ENCODE results near the gene FSTL3.
"Not testable (repeated sequence)": the region's sequence is repeated elsewhere in the genome, so short reads cannot be mapped to it uniquely, and the experiment has no call there.

Gene FSTL3

DNA sequence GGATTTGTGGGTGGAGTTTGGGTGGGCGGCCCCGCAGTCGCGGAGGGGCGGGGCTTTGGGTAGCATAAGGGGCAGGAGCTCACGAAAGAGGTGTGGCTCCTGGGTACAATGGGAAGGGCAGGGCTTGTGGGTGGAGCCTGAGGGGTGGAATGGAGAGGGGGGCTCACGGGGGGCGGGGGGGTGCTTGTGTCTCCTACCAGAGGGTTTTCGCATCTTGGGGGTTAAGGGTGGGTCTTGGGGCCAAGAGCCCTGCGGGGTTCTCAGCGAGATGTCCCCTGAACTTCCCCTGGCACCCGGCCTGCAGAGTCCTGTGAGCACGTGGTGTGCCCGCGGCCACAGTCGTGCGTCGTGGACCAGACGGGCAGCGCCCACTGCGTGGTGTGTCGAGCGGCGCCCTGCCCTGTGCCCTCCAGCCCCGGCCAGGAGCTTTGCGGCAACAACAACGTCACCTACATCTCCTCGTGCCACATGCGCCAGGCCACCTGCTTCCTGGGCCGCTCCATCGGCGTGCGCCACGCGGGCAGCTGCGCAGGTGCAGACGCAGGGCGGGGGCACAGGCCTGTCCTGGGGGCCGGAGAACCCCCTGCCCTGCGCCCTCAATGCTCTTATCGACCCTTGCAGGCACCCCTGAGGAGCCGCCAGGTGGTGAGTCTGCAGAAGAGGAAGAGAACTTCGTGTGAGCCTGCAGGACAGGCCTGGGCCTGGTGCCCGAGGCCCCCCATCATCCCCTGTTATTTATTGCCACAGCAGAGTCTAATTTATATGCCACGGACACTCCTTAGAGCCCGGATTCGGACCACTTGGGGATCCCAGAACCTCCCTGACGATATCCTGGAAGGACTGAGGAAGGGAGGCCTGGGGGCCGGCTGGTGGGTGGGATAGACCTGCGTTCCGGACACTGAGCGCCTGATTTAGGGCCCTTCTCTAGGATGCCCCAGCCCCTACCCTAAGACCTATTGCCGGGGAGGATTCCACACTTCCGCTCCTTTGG is 5.1 kb downstream of the FSTL3 start:
- DNase-seq (ENCODE audit: low read depth in 2 of 2, low spot score in 1 of 2) = peak in 1 of 2 donors; percentile 83

DNA sequence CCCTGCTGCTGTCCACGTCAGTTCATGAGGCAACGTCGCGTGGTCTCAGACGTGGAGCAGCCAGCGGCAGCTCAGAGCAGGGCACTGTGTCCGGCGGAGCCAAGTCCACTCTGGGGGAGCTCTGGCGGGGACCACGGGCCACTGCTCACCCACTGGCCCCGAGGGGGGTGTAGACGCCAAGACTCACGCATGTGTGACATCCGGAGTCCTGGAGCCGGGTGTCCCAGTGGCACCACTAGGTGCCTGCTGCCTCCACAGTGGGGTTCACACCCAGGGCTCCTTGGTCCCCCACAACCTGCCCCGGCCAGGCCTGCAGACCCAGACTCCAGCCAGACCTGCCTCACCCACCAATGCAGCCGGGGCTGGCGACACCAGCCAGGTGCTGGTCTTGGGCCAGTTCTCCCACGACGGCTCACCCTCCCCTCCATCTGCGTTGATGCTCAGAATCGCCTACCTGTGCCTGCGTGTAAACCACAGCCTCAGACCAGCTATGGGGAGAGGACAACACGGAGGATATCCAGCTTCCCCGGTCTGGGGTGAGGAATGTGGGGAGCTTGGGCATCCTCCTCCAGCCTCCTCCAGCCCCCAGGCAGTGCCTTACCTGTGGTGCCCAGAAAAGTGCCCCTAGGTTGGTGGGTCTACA is 6.6 kb downstream of the FSTL3 start:
- no peak for DNase-seq (ENCODE audit: low read depth in 2 of 2, low spot score in 1 of 2)

DNA sequence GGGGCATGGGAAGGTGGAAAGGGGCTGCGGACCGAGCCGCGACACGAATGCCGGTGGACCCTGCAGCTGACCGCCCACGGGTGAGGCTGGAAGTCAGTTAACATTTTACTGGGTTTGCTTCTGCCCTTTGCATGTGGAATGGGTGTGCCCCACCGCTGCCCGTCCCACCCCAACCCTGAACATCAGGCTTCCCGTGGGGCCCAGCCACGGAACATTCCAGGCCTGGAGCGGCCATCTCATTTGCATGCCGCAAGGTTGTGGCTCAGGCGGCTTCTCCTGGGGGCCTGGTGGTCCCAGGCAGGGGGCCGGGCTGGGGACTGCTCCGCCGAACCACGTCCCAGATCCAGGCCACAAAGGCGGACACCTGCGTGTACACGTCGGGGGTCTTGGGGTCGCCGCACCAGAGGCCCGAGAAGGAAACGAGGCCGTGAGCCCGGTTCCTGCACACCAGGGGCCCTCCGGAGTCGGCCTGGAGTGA is 9.3 kb downstream of the FSTL3 start:
- DNase-seq (ENCODE audit: low read depth in 2 of 2, low spot score in 1 of 2) = no peak

DNA sequence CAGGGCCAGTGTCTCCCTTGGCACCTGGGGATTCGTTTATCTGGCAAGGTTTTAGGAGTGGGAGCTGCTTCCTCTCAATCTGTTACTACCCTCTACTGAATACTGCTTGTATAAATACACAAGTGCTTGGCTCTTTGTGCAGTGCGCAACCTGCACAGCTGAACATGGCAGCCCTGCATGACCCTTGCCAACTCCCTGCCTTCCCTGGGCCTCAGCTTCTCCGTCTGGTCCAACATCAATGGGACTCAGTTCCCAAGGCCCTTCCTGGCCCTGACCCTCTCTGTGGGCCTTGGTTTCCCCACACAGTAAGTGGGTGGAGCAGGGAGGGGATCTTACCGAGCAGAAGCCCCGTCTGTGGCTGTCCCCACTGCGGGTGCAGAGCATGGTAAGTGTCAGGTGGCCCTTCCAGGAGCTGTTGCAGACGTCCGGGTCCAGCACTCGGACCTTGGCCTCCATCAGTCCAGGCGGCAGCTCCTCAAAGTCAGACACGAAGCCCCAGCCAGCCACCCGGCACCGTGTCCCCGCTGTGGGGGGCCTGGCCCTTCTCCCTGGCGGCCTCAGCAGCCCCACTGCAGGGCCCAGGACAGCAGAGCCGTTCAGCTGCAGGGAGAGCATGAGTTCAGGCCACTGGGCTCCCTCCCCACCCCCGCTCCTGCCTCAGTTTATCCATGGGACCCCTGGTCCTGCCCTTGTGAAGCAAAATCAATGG is 10.6 kb downstream of the FSTL3 start:
- DNase-seq (ENCODE audit: low read depth in 2 of 2, low spot score in 1 of 2) = no peak

DNA sequence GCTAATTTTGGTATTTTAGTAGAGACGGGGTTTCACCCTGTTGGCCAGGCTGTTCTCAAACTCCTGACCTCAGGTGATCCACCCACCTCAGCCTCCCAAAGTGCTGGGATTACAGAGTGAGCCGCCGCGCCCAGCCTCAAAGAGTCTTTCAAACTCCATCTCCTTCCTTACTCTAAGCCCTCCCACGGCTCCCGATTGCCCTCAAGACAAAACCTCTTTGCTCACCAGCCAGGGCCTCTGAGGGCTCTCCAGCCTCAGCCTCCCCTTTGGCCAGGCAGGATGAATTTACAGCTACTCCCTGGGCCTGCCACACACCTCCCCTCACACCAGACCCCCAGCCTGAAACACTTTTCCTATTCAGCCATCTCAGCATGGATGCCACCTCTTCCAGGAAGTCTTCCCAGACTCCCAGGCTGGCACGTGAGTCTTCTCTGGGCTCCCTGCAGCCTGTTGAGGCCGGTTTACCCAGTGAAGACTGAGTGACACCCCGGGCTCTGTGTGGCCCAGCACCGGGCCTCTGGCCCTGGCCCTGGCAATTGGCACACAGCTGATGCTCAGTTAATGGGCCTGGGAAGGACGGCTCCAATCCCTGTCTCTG is 11.5 kb downstream of the FSTL3 start:
- DNase-seq (ENCODE audit: low read depth in 2 of 2, low spot score in 1 of 2) = no peak

DNA sequence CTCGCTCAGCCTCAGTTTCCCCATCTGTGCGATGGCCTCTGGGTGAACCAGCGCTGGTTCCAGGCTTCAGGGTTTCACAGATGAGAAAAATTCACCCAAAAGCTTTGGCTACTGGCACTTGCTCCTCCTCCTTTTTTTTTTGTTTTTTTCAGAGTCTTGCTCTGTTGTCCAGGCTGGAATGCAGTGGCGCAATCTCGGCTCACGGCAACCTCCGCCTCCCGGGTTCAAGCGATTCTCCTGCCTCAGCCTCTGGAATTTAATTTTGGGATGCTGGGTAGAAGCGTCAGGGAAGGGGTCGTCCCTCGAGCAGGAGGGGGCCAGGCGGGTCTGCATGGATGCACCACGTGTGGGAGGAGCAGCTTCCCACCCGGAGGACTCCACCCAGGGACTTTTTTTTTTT is 12.0 kb downstream of the FSTL3 start:
- DNase-seq (ENCODE audit: low read depth in 2 of 2, low spot score in 1 of 2) = no peak

DNA sequence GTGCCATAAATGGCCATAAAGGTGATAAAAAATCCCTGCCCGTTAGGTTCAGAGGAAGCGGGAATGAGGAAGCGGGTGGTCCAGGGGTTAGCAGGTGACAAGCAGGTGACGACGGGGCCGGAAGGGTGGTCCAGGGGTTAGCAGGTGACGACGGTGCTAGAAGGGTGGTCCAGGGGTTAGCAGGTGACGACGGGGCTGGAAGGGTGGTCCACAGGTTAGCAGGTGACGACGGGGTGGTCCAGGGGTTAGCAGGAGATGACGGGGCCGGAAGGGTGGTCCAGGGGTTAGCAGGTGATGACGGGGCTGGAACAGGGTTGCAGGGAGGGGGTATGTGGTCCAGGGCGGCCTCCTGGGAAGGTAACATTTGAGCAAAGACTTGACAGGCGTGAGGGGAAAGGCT is 12.8 kb downstream of the FSTL3 start:
- DNase-seq (ENCODE audit: low read depth in 2 of 2, low spot score in 1 of 2) = no peak

DNA sequence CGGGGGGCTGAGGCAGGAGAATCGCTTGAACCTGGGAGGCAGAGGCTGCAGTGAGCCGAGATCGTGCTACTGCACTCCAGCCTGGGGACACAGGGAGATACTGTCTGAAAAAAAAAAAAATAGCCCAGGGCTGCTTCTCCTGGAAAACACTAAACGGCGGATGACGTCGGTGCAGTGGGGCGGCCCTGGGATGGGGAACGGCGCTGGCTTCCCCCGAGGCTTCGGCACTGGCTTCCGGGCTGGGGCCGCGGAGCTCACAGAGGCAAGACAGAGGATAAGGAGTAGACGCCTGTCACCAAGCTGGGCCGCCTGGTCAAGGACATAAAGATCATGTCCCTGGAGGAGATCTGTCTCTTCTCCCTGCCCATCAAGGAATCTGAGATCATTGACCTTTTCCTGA is 14.0 kb downstream of the FSTL3 start:
- DNase-seq (ENCODE audit: low read depth in 2 of 2, low spot score in 1 of 2) = no peak

DNA sequence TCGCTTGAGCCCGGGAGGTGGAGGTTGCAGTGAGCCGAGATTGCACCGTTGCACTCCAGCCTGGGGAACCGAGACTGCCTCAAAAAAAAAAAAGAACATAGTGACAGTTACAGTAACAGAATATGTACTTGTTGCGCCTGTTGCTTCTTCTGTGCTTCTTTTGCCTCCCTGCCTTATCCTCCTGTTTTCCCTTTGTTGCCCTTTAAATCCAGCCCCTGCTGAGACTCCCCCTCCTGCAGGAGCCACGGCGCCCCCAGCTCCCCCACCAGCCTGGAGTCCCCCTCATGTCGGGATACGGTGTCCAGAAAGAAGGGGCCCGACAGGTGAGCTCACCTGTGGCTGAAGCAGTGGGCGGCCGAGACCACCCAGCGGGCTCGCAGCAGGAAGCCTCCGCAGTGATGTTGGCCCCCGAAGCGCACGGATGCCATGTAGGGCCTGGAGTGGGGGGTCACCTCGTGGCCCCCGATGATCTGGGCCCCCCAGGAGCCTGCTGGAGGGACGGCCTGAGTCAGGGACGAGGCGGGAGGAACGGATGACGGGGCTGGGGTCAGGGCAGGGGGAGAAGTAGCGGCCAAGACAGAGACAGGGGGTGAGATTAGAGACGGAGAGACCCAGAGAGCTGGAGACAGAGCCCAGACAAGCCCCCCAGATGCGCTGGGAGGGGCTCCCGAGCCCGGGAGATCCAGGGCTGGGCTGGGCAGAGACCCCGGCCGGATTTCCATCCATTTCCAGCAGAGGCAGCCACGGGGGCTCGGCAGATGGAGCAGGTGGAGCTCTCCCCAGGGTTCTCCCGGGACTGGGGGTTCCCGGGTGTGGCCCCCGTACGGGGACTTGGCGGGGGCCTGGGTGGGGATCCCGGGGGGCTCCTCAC is 18.5 kb downstream of the FSTL3 start:
- no peak for DNase-seq (ENCODE audit: low read depth in 2 of 2, low spot score in 1 of 2)

DNA sequence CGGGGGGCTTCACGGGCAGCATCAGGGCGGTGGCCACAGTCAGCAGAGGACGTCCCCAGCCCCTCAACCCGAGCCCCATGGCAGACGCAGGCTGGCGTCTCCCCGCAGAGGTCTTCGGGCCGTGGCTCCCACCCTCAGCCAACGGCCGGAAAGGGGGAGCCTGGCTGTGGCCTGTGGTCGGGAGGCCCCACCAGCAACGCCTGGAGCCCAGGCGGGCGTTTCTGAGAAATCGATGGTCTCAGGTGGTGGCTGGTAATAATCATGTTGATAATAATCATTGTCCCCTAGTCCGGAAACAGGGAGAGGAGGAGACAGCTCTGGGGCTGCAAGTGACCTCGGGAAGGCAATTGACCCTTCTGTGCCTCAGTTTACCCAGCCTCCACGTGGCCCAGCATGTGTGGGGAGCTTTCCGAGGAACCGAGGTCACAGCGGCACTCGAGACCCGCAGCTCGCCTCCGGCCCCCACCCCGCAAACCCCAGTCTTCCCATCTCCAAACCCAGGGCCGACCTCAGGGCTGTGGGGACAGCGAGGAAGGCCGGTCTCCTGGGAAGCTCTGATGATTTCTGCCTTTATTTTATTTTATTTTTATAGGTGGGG is 19.3 kb downstream of the FSTL3 start, which contains the start of gene PRSS57:
Gene PRSS57 (minus strand): TSS at position 101 of the 598 bp plus-strand sequence. CDS start 22 bp downstream, at position 79.
- DNase-seq (ENCODE audit: low read depth in 2 of 2, low spot score in 1 of 2) = no peak

DNA sequence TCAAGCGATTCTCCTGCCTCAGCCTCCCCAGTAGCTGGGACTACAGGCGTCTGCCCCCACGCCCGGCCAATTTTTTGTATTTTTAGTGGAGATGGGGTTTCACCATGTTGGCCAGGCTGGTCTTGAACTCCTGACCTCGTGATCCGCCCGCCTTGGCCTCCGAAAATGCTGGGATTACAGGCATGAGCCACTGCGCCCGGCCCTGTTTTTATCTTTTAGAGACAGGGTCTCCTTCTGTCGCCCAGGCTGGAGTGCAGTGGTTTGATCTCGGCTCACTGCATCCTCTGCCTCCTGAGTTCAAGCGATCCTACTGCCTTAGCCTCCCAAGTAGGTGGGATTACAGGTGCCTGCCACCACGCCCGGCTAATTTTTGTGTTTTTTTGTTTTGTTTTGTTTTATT is 22.3 kb downstream of the FSTL3 start:
- not testable (repeated sequence) for DNase-seq (ENCODE audit: low read depth in 2 of 2, low spot score in 1 of 2)

DNA sequence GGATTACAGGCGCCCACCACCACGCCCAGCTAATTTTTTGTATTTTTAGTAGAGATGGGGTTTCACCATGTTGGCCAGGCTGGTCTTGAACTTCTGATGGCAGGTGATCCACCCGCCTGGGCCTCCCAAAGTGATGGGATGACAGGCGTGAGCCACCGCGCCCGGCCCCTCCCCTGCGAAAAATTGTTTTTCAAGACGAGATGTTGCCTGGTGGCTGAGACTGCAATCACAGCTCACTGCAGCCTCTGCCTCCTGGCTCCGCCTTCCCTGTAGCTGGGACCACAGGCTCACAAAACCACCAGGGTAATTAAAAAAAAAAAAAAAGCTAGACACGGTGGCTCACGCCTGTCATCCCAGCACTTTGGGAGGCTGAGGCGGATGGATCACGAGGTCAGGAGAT is 23.7 kb downstream of the FSTL3 start:
- not testable (repeated sequence) for DNase-seq (ENCODE audit: low read depth in 2 of 2, low spot score in 1 of 2)

DNA sequence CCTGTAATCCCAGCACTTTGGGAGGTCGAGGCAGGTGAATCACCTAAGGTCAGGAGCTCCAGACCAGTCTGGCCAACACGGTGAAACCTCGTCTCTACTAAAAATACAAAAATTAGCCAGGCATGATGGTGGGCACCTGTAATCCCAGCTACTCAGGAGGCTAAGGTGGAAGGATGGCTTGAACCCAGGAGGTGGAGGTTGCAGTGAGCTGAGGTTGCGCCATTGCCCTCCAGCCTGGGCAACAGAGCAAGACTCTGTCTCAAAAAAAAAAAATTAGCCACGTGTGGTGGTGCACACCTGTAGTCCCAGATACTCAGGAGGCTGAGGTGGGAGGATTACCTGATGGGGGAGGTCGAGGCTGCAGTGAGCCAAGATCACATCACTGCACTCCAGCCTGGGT is 26.7 kb downstream of the FSTL3 start:
- not testable (repeated sequence) for DNase-seq (ENCODE audit: low read depth in 2 of 2, low spot score in 1 of 2)

DNA sequence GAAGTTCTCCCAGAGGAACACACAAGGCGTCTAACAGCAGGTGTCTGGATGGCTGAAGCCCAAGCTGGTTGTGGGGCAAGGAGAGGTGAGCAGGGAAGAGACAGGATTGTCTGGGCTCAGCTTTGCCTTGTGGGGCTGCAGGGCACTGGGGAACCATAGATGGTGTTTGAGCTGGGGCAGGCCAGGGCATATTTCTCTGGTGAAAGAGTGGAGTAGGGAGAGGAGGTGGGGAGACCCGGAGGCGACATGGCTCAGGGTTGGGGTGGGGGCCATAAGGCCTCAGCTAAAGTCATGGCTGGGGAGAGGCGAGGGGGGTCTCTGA is 27.1 kb downstream of the FSTL3 start:
- no peak for DNase-seq (ENCODE audit: low read depth in 2 of 2, low spot score in 1 of 2)

DNA sequence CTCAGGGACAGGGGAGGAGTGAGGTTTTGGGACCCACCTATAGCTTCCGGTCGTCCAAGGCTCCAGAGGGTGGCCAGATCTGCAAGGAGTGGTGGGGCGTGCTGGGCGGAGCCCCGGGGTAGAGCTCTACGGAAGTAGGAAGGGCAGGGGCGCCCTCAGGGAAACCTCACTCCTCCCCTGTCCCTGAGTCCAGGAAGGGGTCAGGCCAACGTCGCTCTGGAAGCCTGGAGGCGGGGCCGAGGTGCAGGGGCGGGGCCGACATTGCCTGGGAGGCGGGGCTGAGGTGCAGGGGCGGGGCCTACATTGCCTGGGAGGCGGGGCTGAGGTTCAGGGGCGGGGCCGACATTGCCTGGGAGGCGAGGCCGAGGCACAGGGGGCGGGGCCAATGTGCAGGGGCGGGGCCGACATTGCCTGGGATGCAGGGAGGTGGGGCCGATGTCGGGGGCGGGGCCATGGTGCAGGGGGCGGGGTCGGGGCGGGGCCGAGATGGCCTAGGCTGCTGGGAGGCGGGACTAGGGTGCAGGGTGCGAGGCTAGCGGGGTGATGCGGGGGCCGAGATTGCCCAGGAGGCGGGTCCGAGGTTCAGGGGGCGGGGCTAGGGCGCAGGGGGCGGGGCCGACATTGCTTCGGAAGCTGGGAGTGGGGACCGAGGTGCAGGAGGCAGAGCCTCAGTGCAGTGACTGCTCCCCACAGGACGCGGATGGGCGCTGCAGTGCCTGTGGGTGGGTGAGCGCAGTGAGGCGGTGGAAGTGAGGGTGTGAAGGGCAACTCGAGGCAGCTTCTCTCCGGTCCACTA is 27.7 kb downstream of the FSTL3 start:
- DNase-seq (ENCODE audit: low read depth in 2 of 2, low spot score in 1 of 2) = peak; percentile 15 to 35

DNA sequence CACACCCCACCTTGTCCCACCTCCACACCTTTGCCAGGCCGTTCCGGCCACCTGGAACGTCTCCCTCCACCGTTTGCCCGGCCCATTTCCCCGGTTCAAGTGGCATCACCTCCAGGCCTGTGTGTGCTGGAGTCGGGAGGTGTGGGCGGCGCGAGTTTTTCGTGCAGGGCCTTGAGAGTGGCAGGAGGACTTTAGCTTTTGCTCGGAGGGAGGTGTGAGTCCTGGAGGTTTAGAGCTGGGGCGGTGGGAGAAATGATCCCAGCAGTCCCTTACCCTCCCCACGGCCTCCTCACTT is 28.2 kb downstream of the FSTL3 start:
- no peak for DNase-seq (ENCODE audit: low read depth in 2 of 2, low spot score in 1 of 2)

DNA sequence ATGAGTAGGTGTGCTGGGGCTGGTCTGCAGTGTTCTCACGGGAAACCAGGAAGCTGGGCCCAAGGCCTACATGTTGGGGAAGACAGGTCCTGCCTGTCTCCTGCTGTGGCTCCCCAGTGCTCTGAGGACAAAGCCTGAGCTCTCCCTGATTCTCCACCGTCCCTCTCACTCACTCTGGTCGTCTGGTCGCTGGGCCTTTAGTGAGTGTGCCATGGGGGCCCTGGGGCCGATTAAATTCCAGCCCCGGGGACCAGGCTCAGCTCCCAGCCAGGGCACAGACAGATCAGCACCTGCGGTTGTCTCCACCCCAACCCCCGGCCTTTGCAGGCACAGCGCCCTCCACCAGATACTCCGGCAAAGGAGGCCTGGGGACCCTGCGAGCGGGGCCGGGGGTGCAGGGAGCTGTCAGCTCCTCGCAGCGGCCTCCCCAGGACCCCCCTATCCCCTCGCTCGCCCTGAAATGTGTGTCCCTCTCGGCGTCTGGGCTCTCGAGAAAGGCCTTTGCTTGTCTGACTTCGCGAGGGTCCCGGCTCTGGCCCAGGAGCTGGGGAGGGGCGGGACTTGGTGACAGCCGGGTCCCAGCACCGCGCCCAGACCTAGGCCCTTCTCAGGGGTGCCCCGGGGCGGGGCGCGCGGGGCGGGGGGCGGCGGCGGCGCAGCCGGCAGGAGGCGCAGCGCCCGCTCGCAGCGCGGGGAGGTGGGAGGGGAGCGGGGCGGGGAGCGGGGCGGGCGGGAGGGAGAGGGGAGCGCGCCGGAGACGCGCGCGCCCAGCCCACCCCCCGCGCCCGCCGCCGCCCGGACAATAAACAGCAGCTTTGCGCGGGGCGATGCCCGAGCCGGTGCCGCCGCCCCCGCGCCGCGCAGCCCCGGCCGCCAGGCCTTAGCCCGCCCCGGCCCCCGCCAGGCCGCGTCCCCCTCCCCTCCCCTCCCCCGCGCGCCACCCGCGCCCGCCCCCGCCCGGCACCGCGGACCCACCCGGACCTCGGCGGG is 32.3 kb downstream of the FSTL3 start, which contains the start of gene PALM:
Gene PALM (plus strand): TSS at position 782 of the 990 bp plus-strand sequence. CDS start 212 bp downstream, outside the sequence.
- DNase-seq (ENCODE audit: low read depth in 2 of 2, low spot score in 1 of 2) = no peak
